ENCODE data around the gene CDH16.
A peak's percentile ranks its signal among the peaks of the same experiment; 100 is the strongest.
"Not testable (repeated sequence)": the region's sequence is repeated elsewhere in the genome, so short reads cannot be mapped to it uniquely, and the experiment has no call there.

The CDH16 gene

DNA sequence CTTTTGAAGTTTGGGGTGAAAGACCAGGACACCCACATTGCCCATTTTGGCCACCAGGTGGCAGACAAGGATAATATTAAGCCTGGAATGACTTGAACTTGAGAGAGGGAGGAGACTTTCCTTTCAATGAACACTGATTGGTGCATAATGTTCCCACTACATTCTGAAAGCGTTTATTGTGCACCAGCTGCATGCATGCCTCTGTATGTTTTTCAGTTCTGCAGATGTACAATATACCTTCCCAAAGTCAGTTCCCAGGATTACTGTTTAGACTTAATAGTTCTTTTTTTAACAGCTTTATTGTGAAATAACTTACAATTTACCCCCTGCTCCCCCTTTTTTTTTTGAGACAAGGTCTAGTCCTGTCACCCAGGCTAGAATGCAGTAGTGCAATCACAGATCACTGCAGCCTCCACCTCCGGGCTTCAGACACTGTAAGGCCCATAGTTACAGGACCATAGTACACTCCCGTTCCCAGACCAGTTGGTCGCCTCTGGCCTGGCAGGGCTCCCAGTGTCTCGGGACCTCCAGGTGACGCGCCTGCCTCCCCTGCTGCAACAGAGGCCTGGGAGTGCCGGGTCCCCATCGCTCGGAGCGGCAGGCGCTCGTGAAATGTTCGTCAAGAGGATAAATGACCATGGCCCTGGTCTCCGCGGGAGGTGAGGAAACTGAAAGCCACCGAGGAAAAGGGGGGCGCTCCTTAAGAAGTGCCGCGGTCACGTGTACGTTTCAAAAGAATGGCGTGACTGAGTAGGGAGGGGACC is 28.8 kb upstream of the CDH16 start:
- DNase-seq, result peak; percentile 86

DNA sequence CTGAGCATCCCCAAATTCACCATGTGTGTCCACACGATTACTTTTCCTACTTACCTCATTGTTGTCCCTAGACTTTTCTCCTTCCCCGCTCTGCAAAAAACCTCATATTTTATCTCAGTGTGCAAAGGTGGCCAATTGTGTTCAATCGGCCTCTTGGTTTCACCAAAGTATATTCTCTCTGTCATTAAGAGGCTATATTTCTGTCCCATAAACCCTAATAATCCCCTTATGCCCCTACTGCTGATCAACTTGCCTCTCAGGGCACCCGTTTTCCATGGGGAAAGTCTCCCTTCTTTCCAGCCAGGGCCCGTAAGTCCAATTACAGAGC is 28.3 kb upstream of the CDH16 start:
- no peak for DNase-seq

DNA sequence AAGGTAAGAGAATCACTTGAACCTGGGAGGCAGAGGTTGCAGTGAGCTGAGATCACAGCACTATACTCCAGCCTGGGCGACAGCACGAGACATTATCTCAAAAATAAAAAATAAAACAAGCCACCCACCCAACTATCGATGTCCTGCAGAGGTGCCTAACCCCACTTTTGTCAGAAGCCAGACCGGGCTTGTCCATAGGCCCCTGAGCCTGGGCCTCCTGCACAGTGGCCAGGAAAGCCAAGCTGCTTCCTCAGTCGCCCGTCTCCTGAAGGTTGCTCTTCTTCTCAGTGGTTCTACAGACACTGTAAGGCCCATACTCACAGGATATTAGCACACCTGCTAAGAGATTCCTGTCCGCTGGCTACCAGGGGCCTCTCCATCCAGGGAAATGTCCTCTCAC is 27.9 kb upstream of the CDH16 start:
- no peak for DNase-seq

DNA sequence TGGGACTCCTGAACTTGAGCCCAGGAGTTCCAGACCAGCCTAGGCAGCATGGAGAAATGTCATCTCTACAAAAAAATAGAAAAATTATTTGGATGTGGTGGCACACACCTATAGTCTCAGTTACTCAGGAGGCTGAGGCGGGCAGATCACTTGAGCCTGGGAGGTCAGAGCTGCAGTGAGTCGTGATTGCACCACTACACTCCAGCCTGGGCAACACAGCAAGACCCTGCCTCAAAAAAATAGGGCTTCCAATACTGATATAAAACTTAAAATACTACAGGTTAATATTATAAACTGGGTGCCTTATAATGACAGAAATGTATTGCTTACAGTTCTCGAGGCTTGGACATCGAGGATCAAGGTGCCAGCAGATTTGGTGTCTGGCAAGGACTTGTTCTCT is 27.3 kb upstream of the CDH16 start:
- no peak for DNase-seq

DNA sequence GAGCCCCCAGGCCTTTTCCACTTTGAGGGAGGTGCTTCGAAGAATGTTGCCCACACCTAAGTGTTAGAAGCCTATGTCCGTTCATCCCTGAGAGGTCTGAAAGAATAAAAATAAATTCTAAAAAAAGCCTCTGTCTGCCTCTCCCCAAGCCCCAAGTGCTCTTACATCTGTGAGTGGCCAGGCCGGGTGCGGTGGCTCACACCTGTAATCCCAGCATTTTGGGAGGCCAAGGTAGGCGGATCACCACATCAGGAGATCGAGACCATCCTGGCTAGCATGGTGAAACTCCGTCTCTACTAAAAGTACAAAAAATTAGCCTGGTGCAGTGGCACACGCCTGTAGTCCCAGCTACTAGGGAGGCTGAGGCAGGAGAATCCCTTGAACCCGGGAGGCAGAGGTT is 26.3 kb upstream of the CDH16 start:
- DNase-seq, result not testable (repeated sequence)

DNA sequence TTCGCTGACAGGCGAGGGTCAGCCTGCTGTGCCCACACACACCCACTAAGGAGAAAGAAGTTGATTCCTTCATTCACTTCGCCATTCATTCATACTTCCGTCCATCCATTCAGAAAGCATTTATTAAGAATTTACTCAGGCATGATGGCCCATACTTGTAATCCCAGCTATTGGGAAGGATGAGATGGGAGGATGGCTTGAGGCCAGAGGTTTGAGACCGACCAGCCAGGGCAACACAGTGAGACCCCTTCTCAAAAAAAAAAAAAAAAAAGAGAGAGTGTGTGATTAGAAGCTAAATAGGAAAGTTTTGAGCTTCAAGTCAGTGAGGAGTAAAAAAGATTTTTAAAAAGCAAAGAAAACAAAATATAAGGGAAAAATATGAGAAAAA is 25.4 kb upstream of the CDH16 start:
- DNase-seq, result no peak

DNA sequence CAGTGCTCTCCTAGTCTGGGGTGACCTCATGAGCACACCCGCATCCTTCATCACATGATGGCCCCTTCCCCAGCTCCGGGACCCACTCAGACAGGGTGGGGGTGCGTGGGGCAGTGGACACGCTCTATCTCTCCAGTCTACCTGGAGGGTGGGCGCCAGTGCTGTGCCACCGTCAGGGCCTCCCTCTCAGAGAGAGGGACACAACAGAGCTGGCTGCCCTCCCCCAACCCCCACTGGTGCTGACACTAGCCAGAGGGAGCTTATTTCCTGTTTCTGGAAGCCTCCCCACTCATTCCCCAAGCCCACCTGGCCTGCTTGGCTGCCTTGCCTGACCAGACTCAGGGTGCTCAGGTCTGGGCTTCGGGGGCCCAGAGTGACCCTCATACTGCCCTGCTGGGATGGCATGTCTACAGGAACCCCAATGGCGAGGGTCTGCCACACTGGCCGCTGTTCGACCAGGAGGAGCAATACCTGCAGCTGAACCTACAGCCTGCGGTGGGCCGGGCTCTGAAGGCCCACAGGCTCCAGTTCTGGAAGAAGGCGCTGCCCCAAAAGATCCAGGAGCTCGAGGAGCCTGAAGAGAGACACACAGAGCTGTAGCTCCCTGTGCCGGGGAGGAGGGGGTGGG is 24.9 kb upstream of the CDH16 start:
- no peak for DNase-seq

DNA sequence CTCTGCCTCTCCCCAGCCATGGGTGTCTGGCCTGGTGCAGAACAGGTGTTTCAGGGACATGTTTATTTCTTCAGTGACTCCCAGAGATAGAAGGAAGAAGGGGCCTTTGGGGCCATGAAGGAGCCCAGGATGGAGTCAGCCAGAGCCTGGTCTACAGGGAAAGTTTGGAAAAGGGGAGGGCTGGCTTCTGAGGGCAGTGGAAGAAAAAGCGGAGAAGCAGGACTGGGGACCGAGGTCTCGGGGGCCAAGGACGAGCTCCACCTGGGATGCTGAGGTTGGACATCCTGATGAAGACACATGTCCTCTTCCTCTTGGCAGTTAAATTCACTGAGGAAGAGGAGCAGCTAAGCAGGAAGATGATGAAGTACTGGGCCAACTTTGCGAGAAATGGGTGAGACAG is 24.3 kb upstream of the CDH16 start:
- no peak for DNase-seq

DNA sequence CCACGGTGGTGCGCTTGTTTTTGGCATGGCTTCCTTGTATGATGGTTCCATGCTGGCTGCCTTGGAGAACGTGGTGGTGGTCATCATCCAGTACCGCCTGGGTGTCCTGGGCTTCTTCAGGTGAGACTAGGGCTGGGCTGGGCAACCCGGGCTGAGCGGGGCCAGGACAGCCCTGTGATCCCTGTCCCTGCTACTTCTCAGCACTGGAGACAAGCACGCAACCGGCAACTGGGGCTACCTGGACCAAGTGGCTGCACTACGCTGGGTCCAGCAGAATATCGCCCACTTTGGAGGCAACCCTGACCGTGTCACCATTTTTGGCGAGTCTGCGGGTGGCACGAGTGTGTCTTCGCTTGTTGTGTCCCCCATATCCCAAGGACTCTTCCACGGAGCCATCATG is 21.6 kb upstream of the CDH16 start:
- DNase-seq, result no peak

DNA sequence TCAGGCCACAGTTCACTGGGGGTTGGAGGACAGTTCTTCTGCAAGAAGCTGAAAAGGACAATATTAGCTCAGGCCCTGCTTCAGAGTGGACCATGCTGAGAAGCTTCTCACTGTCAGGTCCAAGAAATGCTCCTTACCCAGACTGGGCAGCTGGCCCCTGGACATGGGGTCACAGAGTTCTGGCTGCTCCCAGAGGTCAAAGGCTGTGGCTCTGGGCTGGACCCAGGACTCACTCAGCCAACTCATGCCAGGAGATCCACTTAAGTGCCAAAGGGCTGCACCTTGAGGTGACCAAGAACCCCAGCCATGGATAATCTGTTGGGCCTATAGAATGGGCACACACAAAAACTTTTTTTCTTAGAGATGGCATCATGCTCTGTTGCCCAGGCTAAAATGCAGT is 20.7 kb upstream of the CDH16 start:
- DNase-seq, result no peak

DNA sequence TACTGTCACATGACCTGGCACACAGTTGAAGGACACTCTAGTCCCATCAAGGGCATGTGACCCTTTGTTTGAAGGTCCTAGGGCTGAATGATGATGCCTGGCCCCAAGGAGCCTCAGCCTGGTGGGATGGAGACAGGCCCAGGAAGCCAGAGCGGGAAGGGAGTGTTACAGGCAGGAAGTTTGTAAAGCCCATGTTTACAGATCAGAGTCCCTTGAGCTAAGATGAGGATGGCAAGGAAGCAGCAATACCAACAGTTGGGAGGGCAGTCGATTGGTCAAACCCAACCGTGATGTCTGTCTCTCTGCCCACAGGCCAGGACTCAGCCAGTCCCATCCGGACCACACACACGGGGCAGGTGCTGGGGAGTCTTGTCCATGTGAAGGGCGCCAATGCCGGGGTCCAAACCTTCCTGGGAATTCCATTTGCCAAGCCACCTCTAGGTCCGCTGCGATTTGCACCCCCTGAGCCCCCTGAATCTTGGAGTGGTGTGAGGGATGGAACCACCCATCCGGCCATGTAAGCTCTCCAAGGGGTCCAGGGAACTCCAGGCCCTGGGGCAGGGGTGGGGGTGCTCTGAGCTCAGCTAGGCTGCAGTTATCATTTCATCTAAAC is 19.1 kb upstream of the CDH16 start:
- no peak for DNase-seq

DNA sequence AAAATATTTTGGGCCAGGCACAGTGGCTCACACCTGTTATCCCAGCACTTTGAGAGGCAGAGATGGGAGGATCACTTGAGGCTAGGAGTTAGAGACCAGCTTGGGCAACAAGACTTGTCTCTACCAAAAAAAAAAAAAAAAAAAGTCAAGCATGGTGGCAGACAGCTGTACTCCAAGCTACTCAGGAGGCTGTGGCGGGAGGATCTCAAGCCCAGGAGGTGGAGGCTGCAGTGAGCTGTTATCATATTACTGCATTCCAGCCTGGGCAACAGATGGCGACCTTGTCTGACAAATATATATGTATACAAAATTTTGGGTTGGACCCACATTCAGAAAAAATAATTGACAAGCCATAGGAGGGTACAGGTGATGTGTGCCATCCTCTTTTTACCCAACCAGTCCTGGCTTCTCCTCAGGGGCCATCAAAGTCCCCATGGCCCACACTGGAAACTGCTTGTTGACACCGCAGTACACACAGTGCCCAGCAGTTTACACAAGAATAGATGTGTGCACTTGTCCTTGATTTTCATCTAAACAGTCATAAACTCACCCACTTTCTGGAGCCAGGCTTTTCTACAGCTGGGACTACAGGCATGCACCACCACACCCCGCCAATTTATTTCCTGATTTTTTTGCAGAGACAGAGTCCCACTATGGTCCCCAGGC is 18.3 kb upstream of the CDH16 start:
- no peak for DNase-seq

DNA sequence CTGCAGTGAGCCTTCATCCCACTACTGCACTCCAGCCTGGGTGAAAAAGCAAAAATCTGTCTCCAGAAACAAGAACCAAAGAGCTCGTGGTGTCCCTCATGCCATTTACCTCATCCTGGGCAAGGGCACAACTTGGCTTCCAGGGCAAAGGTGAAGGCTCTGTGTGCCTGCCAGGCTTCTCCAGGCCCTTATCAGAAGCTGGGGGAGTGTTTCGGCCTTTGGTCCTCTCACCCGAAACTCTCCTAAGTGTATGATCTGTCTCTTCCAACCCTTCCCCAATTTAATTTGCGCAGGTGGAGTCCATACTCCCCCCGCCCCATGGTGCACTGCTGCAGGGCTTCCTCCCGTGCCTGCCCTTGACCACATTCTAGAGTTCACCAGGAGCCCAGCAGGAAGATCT is 17.8 kb upstream of the CDH16 start:
- no peak for DNase-seq

DNA sequence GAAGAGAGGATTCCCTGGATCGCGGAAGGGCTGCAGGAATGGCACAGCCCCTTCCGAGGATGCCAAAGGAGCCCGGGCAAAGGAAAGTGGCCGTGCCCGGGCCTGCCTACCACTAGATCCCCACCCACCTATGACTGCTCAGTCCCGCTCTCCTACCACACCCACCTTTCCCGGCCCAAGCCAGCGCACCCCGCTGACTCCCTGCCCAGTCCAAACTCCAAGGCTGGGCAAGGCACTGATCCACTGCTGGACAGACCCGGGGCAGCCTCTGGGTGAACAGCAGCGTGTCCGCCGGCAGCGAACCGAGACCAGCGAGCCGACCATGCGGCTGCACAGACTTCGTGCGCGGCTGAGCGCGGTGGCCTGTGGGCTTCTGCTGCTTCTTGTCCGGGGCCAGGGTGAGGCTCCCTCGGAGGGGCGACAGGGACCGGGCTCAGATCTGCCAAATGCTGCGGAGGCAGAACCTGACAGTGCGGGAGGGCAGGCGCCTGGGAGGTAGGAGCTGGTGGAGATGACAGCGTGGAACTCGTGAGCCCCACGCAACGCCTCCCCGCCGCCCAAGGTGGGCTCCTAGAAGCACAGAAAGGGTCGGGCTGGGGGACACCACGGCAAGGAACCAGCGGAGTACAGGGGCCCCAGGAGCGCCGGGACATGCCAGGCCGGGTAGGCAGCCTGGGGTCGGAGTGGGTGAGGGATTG is 16.8 kb upstream of the CDH16 start, which contains the start of gene CES2:
Gene CES2 (plus strand): TSS at position 203 of the 698 bp plus-strand sequence. CDS start 120 bp downstream, at position 323.
- peak; percentile 62 for DNase-seq

DNA sequence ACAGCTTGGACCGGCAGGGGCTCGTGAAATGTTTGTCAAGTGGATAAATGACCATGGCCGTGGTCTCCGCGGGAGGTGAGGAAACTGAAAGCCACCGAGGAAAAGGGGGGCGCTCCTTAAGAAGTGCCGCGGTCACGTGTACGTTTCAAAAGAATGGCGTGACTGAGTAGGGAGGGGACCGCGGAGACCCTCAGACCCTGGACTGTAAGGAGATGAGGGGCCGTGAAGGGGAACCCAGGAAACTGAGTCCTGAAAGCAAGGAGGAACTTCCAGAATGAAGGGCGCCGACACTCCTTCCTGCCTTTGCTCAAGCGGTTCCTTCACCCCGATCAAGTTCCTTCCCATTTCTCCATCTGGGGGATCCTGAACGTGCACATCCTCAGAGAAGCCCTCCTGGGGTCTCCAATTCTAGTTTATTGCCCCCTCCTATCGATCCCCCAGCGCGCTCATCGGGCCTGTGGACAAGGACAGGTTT is 16.2 kb upstream of the CDH16 start:
- not testable (repeated sequence) for DNase-seq

DNA sequence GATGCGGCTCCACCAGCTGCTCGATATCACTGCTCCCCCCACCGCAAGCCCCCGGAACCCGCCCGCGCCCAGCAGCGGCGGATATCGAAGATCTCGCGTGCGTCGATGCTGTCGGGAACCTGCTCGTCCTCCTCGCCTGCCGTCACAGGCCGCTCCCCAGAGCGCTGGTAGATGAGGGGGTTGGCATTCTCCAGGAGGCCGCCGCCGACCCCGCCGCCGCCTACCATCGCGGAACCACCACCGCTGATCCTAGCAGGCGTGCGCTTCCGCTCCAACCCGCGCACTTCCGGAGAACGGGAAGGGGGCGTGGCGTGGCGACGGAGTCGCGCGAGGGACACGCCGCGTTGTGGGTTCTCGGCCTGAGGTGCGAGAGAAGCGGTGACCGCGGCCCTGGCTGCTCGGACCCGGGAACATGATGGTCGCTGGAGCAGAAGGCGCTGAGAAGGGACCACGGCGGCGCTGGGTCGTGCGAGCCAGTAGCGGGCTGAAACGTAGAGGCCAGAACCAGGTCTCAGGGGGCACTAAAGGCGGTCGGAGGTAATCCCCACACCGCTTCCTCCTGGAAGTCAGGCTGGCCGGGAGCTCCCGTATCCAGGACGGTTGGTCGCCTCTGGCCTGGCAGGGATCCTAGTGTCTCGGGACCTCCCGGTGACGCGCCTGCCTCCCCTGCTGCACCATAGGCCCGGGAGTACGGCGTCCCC is 15.6 kb upstream of the CDH16 start, which contains the start of gene CIAO2B:
Gene CIAO2B (minus strand): TSS at position 265 of the 701 bp plus-strand sequence. CDS start 38 bp downstream, at position 227.
- peak; percentile 82 for DNase-seq

DNA sequence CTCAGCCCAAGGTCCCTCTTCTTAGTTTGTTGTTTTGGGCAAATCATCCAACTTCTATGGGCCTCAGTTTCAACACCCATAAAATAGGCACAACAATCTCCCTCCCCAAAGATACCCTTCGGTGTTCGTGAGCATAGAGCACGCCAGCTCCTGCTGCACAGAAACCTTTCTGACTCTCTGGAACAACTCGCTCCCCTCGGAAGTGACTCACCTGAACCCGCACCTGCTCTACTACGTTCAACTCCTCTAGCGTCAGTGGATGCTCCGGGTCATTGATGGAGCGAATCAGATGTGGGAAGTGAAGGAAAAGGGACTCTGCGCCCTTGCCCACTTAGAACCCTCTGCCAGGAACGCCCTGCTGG is 15.1 kb upstream of the CDH16 start:
- no peak for DNase-seq

DNA sequence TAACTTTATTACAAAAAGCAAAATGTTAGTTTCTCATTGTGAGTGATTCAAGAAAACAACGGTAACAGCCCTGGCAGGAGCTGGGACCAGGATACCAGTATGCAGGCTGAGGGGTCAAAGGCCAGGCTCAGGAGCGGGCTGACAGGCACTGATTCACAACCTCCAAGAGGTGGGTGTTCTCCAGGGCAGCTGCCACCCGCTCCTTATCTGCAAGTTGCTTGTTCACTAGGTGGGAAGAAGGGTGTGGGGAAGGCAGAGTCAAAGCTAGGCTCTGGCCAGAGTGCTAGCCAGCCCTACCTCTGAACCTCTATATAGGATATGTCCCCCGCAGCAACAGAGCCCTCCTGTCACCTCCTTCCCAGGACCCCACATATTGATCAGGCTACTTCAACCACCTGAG is 13.4 kb upstream of the CDH16 start:
- no peak for DNase-seq

DNA sequence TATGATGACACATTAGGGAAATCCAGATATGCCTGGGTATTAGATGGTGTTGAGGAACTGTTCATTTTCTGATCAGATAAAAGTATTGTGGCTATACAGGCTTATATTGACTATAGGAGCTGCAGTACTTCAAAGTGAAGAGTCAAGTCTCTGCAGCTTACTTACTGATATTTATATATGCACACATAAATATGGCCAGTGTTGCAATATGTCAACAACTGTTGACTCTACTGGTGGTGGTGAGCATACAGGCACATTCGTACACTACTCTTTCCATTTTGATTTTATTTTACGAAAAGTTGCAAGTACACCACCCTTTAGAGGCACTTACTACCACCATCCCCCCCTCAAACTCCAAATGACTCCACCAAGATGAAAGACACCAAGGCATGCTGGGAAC is 13.0 kb upstream of the CDH16 start:
- no peak for DNase-seq

DNA sequence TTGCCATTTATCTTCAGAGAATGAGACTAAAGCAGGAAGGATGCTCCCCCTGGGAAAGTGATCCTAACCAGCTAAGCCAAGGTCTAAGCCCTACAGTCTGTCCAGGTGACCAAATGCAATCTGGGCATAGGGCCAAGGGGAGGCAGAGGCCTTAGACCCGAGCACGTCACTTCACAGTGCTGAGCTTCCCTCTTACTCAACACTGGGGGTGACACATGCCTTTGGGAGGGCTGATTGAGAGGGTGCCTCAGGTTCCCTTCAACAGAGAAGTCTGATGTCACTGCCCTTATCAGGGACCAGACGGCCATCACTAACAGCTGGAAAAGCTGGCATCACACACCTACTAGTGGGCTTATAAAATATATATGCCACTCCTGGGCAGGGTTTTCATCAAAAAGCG is 11.5 kb upstream of the CDH16 start:
- peak; percentile 59 for DNase-seq

DNA sequence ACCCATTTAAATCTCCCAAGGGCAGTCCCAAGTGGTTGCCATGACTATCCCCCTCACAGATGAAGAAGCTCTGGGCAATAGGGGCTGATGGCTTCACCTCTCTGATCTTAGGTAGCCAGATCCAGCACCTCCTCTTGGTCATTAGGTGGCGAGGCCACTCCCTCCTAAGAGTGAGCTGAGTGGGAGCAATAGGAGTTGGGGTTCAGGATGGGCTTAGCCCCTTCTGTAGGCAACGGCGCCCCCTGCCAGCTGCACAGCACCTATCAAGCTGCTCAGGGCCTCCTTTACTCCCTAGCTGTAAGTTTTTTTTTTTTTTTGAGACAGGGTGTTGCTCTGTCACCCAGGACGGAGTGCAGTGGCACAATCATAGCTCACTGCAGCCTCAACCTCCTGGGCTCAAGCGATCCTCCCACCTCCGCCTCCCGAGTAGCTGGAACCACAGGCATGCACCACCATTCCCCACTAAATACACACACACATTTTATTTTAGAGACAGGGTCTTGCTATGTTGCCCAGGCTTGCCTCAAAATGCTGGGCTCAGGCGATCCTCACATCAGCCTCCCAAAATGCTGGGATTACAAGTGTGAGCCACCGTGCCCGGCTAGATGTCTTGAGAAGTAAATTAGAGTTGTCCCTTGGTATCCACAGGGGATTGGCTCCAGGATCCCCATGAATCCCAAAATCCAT is 10.2 kb upstream of the CDH16 start:
- peak; percentile 60 for DNase-seq
